Astrocyte of the spinal cord (primary cell): ENCODE measurements around the gene PSMD12.
"Not testable (repeated sequence)": the region's sequence is repeated elsewhere in the genome, so short reads cannot be mapped to it uniquely, and the experiment has no call there.

Experiments used
- DNase-seq: peaks from one replicate; pipeline ENCODE4 v3.0.0; 2011; ENCODE audit warnings: low read depth, low spot score
- H3K4me3 ChIP-seq: 2 replicates; pipeline ENCODE4 v1.5.1; 2011; ENCODE audit warnings: low read depth, mild to moderate bottlenecking, low read length, moderate library complexity
- in situ Hi-C: cut with HindIII; loops from 2 replicates; pipeline ENCODE4 v1.10.0; 2017; ENCODE audit warnings: low sequenced_read_pairs
- TF ChIP-seq, protein P1 (sequence below): IDR thresholded peaks from 2 replicates; pipeline ENCODE4 v1.5.1; 2012; ENCODE audit warnings: low read depth, mild to moderate bottlenecking, low read length, inconsistent platforms

PSMD12 gene

GRCh38 chr17:67312265-67312664 lies 54.1 kb downstream of the PSMD12 start:
- no peak overlapping the region for H3K4me3 ChIP-seq
- DNase-seq = no peak
- TF ChIP-seq, protein P1, sequence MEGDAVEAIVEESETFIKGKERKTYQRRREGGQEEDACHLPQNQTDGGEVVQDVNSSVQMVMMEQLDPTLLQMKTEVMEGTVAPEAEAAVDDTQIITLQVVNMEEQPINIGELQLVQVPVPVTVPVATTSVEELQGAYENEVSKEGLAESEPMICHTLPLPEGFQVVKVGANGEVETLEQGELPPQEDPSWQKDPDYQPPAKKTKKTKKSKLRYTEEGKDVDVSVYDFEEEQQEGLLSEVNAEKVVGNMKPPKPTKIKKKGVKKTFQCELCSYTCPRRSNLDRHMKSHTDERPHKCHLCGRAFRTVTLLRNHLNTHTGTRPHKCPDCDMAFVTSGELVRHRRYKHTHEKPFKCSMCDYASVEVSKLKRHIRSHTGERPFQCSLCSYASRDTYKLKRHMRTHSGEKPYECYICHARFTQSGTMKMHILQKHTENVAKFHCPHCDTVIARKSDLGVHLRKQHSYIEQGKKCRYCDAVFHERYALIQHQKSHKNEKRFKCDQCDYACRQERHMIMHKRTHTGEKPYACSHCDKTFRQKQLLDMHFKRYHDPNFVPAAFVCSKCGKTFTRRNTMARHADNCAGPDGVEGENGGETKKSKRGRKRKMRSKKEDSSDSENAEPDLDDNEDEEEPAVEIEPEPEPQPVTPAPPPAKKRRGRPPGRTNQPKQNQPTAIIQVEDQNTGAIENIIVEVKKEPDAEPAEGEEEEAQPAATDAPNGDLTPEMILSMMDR = no peak
- in situ Hi-C loops = no loop called here

GRCh38 chr17:67311575-67311974 lies 54.8 kb downstream of the PSMD12 start:
- H3K4me3 ChIP-seq = no peak overlapping the region
- in situ Hi-C loops = no loop called here
- DNase-seq = no peak
- TF ChIP-seq, protein P1 = no peak

DNA sequence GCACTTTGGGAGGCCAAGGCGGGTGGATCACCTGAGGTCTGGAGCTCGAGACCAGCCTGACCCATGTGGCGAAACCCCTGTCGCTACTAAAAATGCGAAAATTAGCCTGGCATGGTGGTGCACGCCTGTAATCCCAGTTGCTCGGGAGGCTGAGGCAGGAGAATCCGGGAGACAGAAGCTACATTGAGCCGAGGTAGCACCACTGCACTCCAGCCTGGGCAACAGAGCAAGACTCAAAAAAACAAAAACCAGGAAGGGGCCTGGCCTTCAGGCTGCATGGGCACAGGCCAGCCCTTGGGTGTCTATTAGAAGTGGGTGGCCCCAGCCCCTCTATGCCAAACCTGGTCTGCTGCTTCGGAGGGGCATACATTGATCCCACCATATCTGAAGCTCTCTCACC lies 56.0 kb downstream of the PSMD12 start:
- TF ChIP-seq, protein P1 = no peak
- in situ Hi-C loops = no loop called here
- DNase-seq = no peak
- no peak overlapping the region for H3K4me3 ChIP-seq

- H3K4me3 ChIP-seq, DNase-seq, in situ Hi-C loops: not testable (repeated sequence)
Observed at GRCh38 chr17:67305446-67306235, 60.7 kb downstream of the PSMD12 start.

DNA sequence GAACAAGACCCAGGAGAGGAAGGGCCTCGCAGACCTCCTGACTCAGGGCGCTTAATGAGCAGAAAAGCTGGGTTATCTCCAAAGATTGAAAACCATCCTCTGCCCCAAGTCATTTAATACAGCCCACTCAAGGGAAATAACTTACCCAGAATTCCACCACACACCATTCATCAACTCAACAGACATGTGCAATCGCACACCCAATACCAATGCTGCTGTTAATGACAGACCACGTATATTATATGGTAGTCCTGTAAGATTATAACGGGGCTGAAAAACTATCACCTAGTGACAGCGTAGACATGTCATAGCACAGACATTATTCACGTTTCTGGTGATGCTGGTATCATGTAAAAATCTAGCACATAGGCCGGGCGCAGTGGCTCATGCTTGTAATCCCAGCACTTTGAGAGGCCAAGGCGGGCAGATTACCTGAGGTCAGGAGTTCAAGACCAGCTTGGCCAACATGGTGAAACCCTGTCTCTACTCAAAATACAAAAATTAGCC lies 68.9 kb downstream of the PSMD12 start:
- H3K4me3 ChIP-seq = no peak overlapping the region
- in situ Hi-C loops = no loop called here
- no peak for DNase-seq
- TF ChIP-seq, protein P1 = no peak

GRCh38 chr17:67294451-67295199 lies 71.8 kb downstream of the PSMD12 start:
- in situ Hi-C loops = no loop called here
- TF ChIP-seq, protein P1 = no peak

More at GRCh38 chr17:67294451-67295199, 71.8 kb downstream of the PSMD12 start:
- no peak overlapping the region for H3K4me3 ChIP-seq
- DNase-seq = no peak
